DMS53 treated with DMSO at 0.1 percent for 48 hours (cell line): ENCODE measurements around the gene SERPINA5.
"Not testable (repeated sequence)": the region's sequence is repeated elsewhere in the genome, so short reads cannot be mapped to it uniquely, and the experiment has no call there.

Source experiments
- DNase-seq: peaks from one replicate; lab custom pipeline; 2025; ENCODE audit not compliant: unreplicated experiment; lab: John Stamatoyannopoulos, UW

The SERPINA5 gene

DNA sequence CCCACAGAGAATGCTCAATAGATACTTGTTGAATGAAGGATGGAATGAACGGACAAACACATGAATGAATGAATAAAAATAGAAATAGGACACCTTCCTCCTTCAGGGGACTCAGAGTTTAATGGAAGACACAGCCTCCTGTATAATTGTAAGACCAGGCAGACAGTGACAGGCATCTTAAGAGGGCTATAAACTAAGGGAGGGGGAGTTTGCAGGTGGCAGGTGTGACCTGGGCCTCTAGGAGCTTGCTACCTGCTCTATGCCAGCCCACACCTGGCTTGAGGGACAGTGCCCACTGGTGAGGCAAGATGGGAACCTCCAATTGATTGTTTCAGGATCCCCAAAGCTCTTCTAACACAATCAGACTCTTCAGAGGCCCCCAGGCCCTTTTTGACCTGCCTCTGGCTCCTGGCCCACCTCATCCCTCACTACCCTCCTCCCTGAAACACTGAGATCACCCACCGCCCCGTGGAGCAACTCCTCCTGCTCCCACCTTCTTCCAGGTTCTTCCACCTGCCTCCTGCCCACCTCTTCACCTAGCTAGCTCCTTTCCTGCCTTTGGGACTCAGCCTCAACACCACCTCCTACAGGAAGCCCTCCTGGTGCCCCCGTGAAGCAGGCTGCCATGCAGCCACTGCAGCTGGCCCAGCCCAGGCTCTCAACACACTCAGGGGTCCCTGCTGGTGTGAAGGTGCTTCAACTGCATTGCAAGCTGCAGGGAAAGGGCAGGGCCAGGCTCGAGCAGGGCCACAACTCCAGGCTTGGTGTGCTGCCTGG, 40.3 kb downstream of the SERPINA5 start:
- DNase-seq, result no peak

DNA sequence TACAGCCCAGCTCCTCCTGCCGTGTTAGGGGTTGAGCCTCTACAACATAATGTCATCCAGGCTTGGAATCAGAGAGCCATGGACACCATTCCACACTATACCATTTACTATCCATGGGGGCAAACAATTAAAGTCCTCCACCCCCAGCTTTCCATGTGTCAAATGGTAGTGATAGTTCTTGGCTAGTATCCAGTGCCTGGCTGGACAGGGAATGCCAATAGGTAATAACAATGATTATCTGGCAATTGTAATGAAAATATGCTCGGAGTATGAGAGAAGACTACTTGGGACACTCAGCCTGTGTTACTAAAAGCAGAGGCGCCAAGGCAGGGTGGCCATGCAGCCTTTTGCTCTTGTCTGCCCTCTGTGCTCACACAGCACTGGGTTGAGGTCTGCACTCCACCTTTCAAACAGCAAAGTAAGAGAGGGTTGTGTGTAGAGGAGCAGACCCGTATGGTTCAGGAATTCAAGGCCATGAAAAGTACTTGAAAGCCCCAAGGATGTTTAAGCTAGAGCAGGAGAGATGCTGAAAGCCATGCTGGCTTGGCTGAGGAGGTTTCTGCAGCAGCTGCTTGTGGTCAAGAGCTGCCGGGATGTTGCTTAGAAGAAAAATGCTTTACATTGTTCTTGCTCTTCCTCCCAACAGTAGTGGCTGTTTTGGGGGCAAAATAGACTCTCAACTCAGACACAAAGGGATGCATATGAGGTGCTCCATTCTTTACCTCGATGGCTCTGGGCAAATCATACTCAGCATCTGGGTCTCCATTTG, 41.6 kb downstream of the SERPINA5 start:
- no peak for DNase-seq

DNA sequence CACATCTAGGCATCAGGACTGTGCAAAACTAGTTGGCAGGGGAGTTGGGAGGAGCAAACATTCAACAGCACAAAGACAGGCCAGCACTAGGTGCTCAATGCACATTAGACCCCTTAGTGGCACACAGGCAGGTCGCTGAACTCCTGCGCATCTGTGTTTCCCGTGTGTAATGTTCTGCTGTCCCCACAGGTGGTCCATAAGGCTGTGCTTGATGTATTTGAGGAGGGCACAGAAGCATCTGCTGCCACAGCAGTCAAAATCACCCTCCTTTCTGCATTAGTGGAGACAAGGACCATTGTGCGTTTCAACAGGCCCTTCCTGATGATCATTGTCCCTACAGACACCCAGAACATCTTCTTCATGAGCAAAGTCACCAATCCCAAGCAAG, 42.2 kb downstream of the SERPINA5 start:
- DNase-seq, result no peak

DNA sequence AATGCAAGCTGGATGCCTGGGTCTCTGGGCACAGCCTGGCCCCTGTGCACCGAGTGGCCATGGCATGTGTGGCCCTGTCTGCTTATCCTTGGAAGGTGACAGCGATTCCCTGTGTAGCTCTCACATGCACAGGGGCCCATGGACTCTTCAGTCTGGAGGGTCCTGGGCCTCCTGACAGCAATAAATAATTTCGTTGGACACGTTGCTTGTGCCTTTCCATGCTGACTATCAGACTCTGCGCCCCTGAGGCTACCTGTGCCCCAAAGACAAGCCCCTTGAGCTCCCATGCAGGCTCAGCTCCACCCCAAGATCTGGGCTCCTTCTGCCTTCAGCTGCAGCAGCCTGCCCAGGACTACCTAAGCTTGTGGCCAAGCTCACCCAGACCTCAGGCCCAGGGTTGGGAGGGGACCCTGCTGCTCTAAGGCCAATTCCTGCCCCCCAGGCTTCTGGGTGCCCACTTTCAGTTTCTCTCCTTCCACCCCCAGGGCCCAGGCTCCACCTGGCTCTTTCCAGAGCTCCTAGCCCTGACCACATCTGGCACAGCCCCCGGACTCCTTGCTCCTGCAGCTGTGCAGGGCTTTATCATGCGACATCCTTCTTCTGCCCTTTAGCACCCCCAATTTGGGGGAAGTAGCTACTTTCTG, 42.8 kb downstream of the SERPINA5 start:
- no peak for DNase-seq

DNA sequence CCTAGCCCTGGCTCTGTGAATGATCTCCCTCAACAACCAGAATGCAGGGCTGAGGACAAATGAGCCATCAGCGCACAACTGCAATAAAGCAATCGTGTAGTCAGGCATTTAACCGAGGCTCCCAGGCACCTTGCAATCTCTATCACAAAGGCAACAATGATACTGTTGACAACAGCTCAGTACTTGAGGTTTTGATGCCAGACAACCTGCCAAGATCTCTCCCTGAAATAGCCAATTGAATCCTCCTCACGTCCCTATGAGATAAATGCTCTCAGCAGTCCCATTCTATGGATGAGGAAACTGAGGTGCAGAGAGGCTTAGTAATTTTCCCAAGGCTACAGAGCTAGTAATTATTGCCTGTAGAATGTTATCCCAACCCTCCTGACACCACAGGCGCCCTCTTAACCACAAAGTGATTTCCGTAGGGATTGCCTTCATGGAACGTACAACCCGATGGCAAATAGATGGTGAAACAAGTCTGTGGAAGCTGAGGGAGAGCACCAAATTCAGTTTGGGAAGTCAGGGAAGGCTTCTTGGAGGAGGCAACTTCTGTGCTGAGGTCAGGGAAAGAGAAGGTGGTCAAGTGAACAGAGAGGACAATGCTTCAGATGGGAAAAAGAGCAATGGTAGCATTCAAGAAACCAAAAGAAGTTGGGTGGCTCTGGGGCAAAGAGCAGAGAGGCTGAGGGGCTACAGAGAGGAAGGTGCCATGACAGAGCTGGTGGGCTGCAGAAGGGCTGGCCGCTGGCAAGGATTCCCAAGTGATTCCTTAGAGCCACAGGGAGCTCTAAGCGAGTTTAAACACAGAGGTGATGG, 43.5 kb downstream of the SERPINA5 start:
- DNase-seq, result no peak

DNA sequence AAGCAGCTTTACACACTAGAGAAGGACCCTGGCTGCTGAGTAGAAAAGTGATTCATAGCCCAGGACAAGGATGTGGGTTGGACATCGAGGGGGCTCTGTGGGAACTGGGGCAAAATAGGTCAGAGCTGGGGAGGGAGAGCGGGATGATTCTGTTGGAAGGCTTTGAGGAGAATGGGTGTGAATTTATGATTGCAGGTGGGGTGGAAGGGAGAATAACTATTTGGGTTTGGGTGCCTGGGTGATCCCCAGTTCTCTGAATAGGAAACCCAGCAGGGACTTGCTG, 44.1 kb downstream of the SERPINA5 start:
- no peak for DNase-seq

DNA sequence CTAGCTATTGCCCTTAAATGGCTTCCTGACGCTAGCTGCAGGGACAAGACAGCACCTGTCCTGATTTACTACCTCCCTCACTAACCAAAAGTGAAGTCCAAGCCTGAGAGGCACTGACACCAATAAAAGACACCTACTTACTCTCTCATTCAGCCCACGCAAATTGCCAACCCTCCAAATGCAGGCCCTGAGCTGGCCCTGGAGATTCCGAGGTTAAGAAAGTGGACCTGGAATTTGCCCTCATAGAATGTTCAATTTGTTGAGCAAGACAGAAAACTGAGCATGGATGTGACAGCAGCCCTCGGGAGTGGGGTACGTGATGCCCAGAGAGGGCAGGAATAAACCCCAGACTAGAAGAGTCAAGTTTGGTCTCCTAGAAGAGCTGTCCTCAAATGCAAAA, 47.4 kb downstream of the SERPINA5 start:
- DNase-seq, result no peak

DNA sequence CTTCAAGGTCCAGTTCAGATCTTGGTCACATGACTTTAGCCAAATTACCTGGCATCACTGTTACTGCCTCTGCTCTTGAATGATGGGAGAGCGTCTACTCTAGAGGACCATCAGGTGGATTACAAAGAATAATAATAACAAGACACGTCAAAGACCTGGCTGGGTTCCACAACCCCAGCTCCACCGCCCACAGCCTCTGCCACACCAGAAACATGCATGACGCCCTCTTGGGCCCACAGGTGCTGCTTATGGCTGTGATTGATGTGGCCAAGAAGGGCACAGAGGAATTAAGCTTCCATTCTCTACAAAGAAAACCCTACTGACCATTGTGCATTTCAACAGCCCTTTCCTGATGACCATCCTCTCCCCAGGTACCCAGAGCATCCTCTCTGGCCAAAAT, 49.2 kb downstream of the SERPINA5 start:
- DNase-seq, result no peak

DNA sequence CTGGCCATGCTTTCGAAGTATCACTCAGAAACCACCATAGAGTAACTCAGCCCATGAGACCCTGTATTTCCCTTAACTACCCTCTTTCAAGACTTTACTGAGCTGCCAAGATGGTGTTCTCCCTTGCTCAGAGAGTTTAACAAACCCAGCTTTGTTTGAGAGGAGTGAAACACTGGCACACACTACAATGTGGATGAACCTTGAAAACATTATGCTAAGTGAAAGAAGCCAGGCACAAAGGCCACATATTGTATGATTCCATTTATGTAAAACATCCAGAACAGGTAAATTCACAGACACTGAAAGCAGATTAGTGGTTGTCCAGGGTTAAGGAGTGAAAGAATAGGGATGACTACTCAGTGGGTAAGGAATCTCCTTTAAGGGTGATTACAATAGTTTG, 49.8 kb downstream of the SERPINA5 start:
- no peak for DNase-seq

DNA sequence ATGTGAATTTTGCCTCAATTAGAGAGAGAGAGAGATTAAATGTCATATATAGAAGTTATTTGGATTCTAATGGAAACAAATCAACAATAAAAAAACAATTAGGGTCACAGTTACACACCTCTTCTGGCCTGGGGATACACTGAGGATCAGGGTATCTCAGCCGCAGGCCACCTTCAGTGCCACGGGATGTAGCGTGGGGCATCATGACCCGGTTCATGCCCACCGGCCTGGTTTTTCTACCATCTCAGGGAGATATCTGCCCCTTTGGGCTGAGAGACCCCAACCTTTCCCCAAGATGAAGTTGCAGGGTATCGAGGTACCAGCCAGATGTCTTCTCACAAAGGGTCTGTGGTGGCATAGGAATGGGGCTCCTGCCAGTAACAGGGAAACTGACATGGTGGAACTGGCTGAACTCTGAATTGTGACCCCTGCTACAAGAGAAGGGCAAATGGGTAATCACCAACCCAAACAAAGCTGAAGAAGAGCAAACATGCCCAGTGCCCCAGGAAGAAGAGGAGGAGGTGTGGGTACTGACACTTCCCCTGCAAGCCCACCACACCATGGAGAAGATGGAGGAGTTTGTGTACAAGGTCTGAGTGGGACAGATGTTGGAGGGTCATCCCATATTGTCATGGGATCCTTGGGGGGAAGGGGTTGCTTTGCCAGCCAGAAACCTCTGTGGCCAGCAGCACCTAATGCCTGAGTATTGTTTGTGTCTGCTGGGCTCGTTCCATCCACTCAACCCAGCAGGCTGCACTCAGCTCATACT, 50.5 kb downstream of the SERPINA5 start:
- DNase-seq, result no peak

DNA sequence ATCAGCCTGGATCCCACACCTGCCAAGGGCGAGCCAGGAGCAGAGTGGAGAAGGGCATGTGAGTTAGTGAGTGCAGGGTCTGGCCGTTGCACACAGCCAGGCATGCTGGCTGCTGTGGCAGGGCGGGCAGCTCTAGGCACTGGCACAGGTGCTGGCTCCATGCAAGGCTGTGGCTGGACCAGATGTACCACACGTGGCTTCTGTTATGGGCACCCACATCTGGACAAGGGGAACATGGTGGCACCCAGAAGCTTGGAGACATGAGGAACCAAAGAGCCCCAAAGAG, 51.0 kb downstream of the SERPINA5 start:
- DNase-seq, result no peak

DNA sequence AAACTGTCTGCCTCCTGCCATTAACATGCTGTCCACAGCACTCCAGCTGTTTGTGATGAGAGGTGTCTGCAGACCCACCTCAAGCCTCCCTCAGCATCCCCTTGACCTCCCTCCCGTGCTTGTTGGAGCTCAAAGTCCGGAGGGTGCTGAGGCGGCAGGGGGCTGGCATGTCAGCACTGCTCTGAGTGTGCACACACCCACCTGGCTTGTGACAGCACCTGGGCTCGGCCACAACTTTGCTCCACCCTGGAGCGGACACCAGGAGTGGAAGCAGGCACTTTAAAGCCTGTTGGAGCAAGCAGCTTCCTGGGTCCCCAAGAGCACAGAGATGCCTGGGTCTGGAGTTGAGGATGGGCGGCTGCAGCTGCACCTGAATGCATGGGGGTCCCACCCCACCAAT, 51.9 kb downstream of the SERPINA5 start:
- no peak for DNase-seq

DNA sequence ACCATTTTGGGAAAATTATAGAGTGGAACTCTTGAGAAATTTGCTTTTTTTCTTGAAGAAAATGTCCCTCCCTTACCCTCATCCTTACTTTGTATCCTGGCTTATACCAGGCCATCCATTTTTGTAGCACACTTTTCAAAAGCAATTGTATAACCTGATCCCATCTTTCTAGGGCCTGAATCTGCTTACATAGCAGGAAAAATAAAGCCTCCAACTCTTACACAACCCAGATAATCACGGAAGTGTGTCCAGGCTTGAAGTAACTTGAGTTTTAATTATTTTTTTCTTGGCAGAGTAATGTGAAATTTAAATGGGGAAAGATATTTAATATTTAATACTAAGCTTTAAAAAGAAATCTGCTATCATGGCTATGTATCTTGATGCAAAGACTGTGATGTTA, 53.9 kb downstream of the SERPINA5 start:
- DNase-seq, result no peak

DNA sequence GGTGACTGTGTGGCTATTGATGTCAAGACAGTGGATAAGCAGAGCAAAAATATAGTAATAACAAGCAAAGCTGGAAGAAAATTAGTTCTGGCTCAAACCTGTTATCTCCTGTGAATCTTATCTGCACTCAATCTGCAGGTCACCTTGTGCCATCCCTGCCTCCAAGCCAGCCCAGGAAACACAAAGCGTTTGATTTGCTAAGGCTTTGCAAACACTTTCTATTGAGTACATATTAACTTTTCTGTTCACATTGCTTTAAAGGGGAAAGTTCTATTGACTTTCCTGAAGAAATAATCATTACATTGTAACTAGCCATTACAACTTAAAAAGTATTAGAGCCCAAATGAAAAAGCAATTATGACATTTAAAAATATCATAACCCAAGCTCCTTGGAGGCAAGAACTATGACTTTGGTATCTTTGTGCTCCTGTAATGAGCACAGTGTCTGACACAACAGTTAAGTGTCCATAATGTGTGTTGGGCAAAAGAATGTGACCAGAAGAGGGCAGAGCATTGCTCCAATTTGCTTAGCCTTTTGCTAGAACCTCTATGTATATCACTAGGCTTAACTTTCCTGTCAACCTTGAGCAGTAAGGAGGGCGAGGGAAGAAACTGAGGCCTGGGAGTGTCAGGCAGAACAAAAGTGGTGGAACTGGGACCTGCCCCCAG, 55.7 kb downstream of the SERPINA5 start:
- no peak for DNase-seq

DNA sequence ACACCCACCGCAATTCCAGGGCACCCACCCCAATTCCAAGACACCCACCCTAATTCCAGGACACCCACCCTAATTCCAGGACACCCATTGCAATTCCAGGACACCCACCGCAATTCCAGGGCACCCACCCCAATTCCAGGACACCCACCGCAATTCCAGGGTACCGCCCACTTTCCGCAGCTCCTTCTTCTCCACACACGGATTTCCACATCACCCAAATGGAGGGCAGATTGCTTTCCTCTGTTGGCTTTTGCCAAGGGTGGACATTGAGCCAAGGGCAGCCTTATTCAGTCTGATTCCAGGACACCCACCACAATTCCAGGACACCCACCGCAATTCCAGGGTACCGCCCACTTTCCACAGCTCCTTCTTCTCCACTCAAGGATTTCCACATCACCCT, 56.6 kb downstream of the SERPINA5 start:
- not testable (repeated sequence) for DNase-seq

DNA sequence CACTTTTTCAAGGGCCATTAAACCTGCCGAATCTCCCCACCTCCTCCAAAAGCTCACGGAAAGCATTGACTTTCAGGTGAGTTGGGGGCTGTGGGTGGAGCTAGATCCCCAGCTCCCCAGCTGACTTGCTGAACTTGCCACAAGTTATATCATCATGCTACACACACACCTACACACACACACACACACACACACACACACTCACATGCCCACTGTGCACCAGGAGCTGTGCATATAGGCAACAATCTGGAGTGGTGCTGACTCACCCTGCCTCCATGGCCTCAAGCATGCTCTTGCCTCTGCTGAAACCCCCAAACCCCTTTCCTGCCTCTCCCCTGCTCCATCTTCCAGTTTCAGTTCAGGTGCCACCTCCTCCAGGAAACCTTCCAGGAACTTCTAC, 57.1 kb downstream of the SERPINA5 start:
- no peak for DNase-seq

DNA sequence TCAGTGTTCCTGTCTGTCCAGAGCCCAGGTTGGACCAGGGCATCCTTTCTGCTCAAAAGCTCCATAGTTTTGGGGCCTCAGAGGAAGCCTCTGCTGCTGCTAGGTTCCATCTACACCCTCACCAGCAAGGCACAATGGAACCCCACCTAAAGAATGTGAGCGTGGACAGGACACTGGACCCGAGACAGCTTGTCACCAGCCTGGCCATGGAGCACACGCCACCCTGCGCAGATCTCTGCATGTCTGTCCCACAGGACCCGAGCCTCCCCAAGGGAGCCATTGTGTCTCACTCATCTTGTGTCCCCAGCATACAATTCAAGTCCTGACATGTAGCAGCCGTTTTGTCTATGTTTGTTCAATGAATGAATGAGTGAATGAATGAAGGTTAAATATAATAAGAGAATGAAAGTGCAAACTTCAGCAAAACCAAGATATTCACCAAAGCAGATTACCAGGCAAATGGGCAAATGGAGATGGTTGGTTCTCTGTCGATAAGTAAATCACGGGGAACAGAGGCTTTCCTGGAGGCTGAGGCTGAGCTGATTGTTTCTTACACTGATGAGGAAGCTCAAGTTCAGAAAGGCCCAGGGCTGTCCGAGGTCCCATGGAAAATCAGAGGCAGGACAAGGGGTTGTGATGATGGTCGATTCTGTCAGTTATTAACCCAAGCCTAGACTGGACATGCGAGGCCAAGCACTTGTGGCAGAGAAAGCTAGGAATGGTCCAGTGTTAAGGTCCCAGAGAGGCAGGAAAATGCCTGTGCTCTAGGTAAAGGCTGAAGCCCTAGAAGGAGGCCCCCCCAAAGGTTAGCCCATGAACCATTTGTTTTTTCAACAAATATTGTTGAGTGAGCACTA, 58.0 kb downstream of the SERPINA5 start:
- DNase-seq, result no peak

DNA sequence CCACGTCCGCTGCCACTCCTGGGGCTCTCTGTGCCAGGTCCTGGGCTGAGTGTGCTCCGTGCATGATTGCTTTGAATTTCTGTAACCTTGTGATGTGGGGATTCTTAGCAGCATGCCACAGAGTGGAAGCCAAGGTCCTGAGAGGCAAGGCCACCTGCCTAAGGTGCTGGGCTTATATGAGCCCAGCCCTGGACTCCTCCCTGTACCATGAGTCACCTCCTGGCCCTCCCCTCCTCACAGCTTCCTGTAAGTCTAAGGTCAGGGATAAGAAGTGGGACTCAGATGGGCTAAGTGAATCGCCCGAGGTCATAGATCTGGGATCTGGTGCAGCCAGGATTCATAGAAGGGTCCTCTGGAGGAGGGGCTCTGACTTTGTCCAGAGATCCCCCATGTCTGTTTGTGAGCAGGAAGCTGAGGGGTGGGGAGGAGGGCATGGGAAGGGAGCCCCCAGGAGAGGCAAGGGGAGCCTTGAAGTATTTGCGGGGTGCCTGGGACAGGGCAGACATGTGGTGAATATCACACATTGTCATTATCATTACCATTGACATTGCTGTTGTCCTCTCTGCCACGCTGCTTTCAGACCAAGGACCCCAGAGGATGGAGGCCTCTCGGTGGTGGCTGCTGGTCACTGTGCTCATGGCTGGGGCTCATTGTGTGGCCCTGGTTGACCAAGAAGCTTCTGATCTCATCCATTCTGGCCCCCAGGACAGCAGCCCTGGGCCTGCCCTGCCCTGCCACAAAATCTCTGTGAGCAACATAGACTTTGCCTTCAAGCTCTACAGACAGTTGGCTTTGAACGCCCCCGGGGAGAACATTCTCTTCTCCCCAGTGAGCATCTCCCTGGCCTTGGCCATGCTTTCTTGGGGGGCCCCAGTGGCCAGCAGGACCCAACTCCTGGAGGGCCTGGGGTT, 59.8 kb downstream of the SERPINA5 start:
- no peak for DNase-seq

DNA sequence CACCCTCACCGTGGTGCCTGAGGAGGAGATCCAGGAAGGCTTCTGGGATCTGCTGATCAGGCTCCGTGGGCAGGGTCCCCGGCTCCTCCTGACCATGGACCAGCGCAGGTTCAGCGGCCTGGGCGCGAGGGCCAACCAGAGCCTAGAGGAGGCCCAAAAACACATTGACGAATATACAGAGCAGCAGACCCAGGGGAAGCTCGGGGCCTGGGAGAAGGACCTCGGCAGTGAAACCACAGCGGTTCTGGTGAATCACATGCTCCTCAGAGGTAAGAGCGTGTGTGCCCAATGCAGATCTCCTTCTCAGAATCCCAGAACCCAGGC, 60.4 kb downstream of the SERPINA5 start:
- DNase-seq, result no peak
